H1 (cell line): ENCODE results near the gene TMEM72. TPM values are rescaled to one million over a fixed set of nuclear protein-coding genes. Genes with fewer than 3 reads are reported as not detected.

Experiments used
- BCL11A ChIP-seq, 2 experiments: IDR thresholded peaks; one replicate each; pipeline ENCODE4 v1.6.1; 2011; ENCODE audit warnings: low read depth in 2 of 2, low read length in 2 of 2, mild to moderate bottlenecking in 2 of 2
- CHD2 ChIP-seq: IDR thresholded peaks from 2 replicates; pipeline ENCODE4 v1.6.1; 2012; ENCODE audit warnings: low read length, improper control_type of control experiment
- CREB1 ChIP-seq: IDR thresholded peaks from 2 replicates; pipeline ENCODE4 v1.6.1; 2012; ENCODE audit warnings: inconsistent platforms
- GTF2F1 ChIP-seq: IDR thresholded peaks from 2 replicates; pipeline ENCODE4 v1.6.1; 2012; ENCODE audit warnings: low read depth, low read length, improper control_type of control experiment, borderline replicate concordance
- PHF8 ChIP-seq: fragments of 200-600 bp; sonication (generic); conservative IDR thresholded peaks from 2 replicates; pipeline ENCODE4 v1.7.1; 2012; ENCODE audit warnings: low read depth, mild to moderate bottlenecking, inconsistent platforms, low read length, moderate library complexity
- SIX5 ChIP-seq: IDR thresholded peaks from 2 replicates; pipeline ENCODE4 v1.6.1; 2011; ENCODE audit warnings: mild to moderate bottlenecking, low read depth, low read length
- polyA plus RNA-seq, 7 experiments: library from polyadenylated mRNA; depleted of rRNA in 3 of 7; stranded (reverse) in 5 of 7; unstranded in 2 of 7; fragments of >200 nt in 5 of 7; fragments of 200-250 nt in 2 of 7; gene quantifications; 1 replicate in 5 of 7; 2 replicates in 1 of 7; 4 replicates in 1 of 7; pipeline versions ENCODE4 v1.2.1 to v1.2.3, GENCODE V29; 2011 to 2013; ENCODE audit warnings: missing spikeins in 2 of 7, mixed read lengths in 2 of 7
- total RNA-seq: library from RNA; stranded (reverse); fragmentation: NEBNext Ultra II Directional; extraction: Animal tissue kit (Norgen Biotek cat#: 25700); gene quantifications from 2 replicates; pipeline ENCODE4 v1.2.1, GENCODE V29; 2021
- TF ChIP-seq, protein P1 (sequence below): IDR thresholded peaks from 2 replicates; pipeline ENCODE4 v1.6.1; 2011; ENCODE audit warnings: low read depth, mild to moderate bottlenecking, low read length; ENCODE audit not compliant: insufficient read depth

Gene TMEM72
- total and polyA plus RNA-seq, 2 of the 8 experiments (the other 6 are each of a cell fraction or from before 2014, with no cell fraction given): not detected

DNA sequence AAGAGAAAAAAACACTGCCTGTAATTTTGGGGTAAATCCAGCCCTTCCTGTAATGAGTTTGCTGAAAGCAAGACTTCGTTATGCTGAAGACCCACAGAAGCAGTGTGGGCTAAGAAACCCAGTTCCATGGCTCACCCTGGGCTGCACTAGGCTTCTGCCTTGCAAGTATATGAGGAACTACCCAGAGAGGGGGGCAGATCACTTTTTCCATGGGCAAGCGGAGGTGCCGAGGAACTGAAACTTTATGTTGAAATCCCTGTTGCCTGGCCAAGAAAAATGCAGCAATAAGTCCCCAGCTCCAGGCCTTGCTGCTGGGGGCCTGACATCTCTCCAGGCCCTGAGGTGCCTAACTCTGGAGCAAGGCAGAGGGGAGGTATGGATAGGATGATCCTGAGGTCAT lies 57.0 kb downstream of the TMEM72 start (continued):
- TF ChIP-seq SIX5: no peak
- TF ChIP-seq BCL11A (IDR thresholded peaks at IDR 0.05; ENCODE audit: low read depth in 2 of 2, low read length in 2 of 2): no peak
- no peak for TF ChIP-seq CHD2
- TF ChIP-seq, protein P1, sequence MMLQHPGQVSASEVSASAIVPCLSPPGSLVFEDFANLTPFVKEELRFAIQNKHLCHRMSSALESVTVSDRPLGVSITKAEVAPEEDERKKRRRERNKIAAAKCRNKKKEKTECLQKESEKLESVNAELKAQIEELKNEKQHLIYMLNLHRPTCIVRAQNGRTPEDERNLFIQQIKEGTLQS: no peak
- no peak for TF ChIP-seq PHF8
- TF ChIP-seq CREB1: no peak
- no peak for TF ChIP-seq GTF2F1
